Measurements from ENCODE around the gene TSHZ3. TPM values are rescaled to one million over a fixed set of nuclear protein-coding genes. Genes with fewer than 3 reads are reported as not detected.

Gene TSHZ3
- total and polyA plus RNA-seq, 2 of the 8 experiments (the other 6 are each of a cell fraction or from before 2014, with no cell fraction given) = 3.1 to 12.3 TPM

GRCh38 chr19:31355665-31356289 lies 6.5 kb upstream of the TSHZ3 start:
- H3K27me3 ChIP-seq (replicated peaks in 1 of 4; ENCODE audit: control insufficient read depth in 3 of 4, extremely low read depth in 1 of 4, insufficient read depth in 3 of 4, low read length in 3 of 4) = peaks cover 40 to 70% (median 64%) of the 10 kb centered on the region in 4 experiments; a peak in 6 of 7 replicates
- H2BK5ac ChIP-seq (ENCODE audit: low read depth, low read length) = peak overlapping the region; percentile 5; the same call in 1 of the 2 replicates
- H4K5ac ChIP-seq (ENCODE audit: insufficient read length, low read depth, low read length) = no peak overlapping the region
- H3K14ac ChIP-seq (ENCODE audit: insufficient read length) = no peak overlapping the region
- H2AK5ac ChIP-seq (ENCODE audit: low read depth, low read length) = no peak overlapping the region
- H3K9ac ChIP-seq (replicated peaks in 1 of 4; ENCODE audit: extremely low read depth in 1 of 4, low read depth in 3 of 4, low read length in 3 of 4) = no peak overlapping the region; a peak in 2 of 7 replicates
- H2AFZ ChIP-seq (ENCODE audit: low read length) = no peak overlapping the region
- H3K79me1 ChIP-seq (ENCODE audit: low read depth, low read length) = no peaks in the 10 kb centered on the region
- H2BK12ac ChIP-seq (ENCODE audit: low read depth, low read length) = peak overlapping the region; percentile 35; the same call in 1 of the 2 replicates
- H2BK120ac ChIP-seq (replicated peaks; ENCODE audit: low read depth, low read length) = no peak overlapping the region
- no peak for TF ChIP-seq TAF1 (IDR thresholded peaks at IDR 0.05; ENCODE audit: low read depth, low read length)
- no peak for TF ChIP-seq SIRT6 (IDR thresholded peaks at IDR 0.05; ENCODE audit: low read length)
- no peak for TF ChIP-seq NRF1 (IDR thresholded peaks at IDR 0.05; ENCODE audit: low read depth, low read length)
- peak; percentile 35 for TF ChIP-seq EZH2 (IDR thresholded peaks at IDR 0.05; ENCODE audit: low read depth, low read length, severe bottlenecking)
- TF ChIP-seq SP1 (IDR thresholded peaks at IDR 0.05; ENCODE audit: low read depth, low read length) = 0 out of 2 replicates have a peak, but pooled peaks have one; percentile 32
- TF ChIP-seq CEBPB (IDR thresholded peaks at IDR 0.05; ENCODE audit: low read depth, low read length) = 0 out of 2 replicates have a peak, but pooled peaks have one; percentile 6
- peak; percentile 72 for TF ChIP-seq RNF2 (IDR thresholded peaks at IDR 0.05; ENCODE audit: borderline replicate concordance, low read depth, low read length, missing control alignments, poor library complexity, severe bottlenecking)
- TF ChIP-seq JUND (IDR thresholded peaks at IDR 0.05; ENCODE audit: low read length) = no peak
- WGBS, 2 experiments (ENCODE audit: extremely low coverage in 1 of 2, insufficient coverage in 1 of 2, insufficient read length in 1 of 2, insufficient replicate concordance in 2 of 2, low coverage in 1 of 2, low lambda C conversion rate in 2 of 2, missing lambda C conversion rate in 1 of 2) = 3% methylated on average over 22 of the region's 22 CpGs; no CpG with 5 or more reads in 1 of the 2 experiments
- H4K20me1 ChIP-seq (replicated peaks in 1 of 2; ENCODE audit: control insufficient read depth in 1 of 2, insufficient read depth in 2 of 2, low read length in 2 of 2) = peaks cover 0 to 6% of the 10 kb centered on the region in 2 experiments
- peak overlapping the region; percentile 82 for H3K18ac ChIP-seq (ENCODE audit: extremely low read depth, low read length)
- no peaks in the 10 kb centered on the region for H3K36me3 ChIP-seq (ENCODE audit: control insufficient read depth in 2 of 4, insufficient read depth in 4 of 4, low read length in 3 of 4)
- peak overlapping the region; percentile 86 to 95 for H3K4me2 ChIP-seq (ENCODE audit: insufficient read depth in 1 of 2, low read depth in 2 of 2, low read length in 2 of 2)
- H3K9me3 ChIP-seq (ENCODE audit: insufficient read depth in 2 of 2, low read depth in 1 of 2, low read length in 1 of 2) = no peaks in the 10 kb centered on the region
- H3K56ac ChIP-seq (replicated peaks; ENCODE audit: insufficient read length, low read depth, low read length) = no peak overlapping the region
- no peak overlapping the region for H4K91ac ChIP-seq (replicated peaks; ENCODE audit: insufficient read length, low read length)
- POLR2A ChIA-PET (ENCODE audit: partially characterized antibody) = interaction anchor here (0.9 to 5.2 kb wide), 5 partner anchors 9 to 84 kb away, joined by 3 to 25 read pairs (median 4); no protein-coding TSS in a partner anchor
- no peak overlapping the region for H3K23ac ChIP-seq (ENCODE audit: insufficient read length)
- H3K4ac ChIP-seq (replicated peaks; ENCODE audit: insufficient read length, low read depth, low read length) = no peak overlapping the region
- no peak overlapping the region for H3K27ac ChIP-seq (ENCODE audit: low read depth, low read length)
- peak overlapping the region; percentile 33 to 82 (median 48); a peak in 7 of 8 replicates for H3K4me3 ChIP-seq (ENCODE audit: extremely low read depth in 1 of 4, insufficient read depth in 2 of 4, low read depth in 3 of 4, low read length in 4 of 4)
- peak in 1 of 2 experiments; percentile 54 for DNase-seq (ENCODE audit: low read depth in 1 of 2, low spot score in 2 of 2)
- no peak overlapping the region for H2BK15ac ChIP-seq (ENCODE audit: low read length)
- H3K4me1 ChIP-seq (replicated peaks in 1 of 4; ENCODE audit: control insufficient read depth in 3 of 4, insufficient read depth in 4 of 4, low read length in 3 of 4) = peaks cover 11 to 33% (median 23%) of the 10 kb centered on the region in 4 experiments
- H3K23me2 ChIP-seq (ENCODE audit: low read depth, low read length) = peaks cover 32% of the 10 kb centered on the region; the same call in 1 of the 2 replicates
- H4K8ac ChIP-seq (ENCODE audit: extremely low read depth, insufficient read depth, low read length) = no peak overlapping the region
- no peaks in the 10 kb centered on the region for H3K79me2 ChIP-seq (ENCODE audit: control insufficient read depth in 1 of 2, insufficient read depth in 2 of 2, low read length in 2 of 2)
- H2BK20ac ChIP-seq (ENCODE audit: low read length) = peak overlapping the region; percentile 15; the same call in 1 of the 2 replicates
- FAIRE-seq = peak; percentile 39
- CTCF ChIA-PET (ENCODE audit: partially characterized antibody) = interaction anchor here (0.9 to 3.6 kb wide), 17 partner anchors 9 to 868 kb away, joined by 3 to 14 read pairs (median 4); no protein-coding TSS in a partner anchor
